Activated naive CD8-positive, alpha-beta T cell treated with anti-CD3 and anti-CD28 coated beads, Interleukin-2, amount 10 ng/mL, durations not matched to agents 7 days and 5 days (primary cell): ENCODE measurements around the gene NRG4. TPM values are rescaled to one million over a fixed set of nuclear protein-coding genes. Genes with fewer than 3 reads are reported as not detected.
"Not testable (repeated sequence)": the region's sequence is repeated elsewhere in the genome, so short reads cannot be mapped to it uniquely, and the experiment has no call there.

Experiments
- ATAC-seq: fragments of 150-1000 bp; cut with Tn5 transposase; one replicate; pipeline ENCODE4 v1.10.0; 2021; ENCODE audit warnings: low read depth, moderate library complexity
- POLR2A ChIA-PET: fragments of 350-600 bp; sonication (Branson Sonifier 250); formaldehyde crosslinking; loops from one replicate; lab custom pipeline; 2021; ENCODE audit warnings: antibody characterized with exemption; lab: Charles Lee
- DNase-seq: peaks from one replicate; pipeline ENCODE4 v3.0.0; 2021
- H3K27ac Mint-ChIP-seq: one replicate; pipeline ENCODE4 v1.8.0; 2022; ENCODE audit warnings: mild to moderate bottlenecking, mixed read lengths
- H3K27me3 Mint-ChIP-seq: one replicate; pipeline ENCODE4 v1.8.0; 2022; ENCODE audit warnings: mild to moderate bottlenecking, moderate library complexity, mixed read lengths
- H3K36me3 Mint-ChIP-seq: one replicate; pipeline ENCODE4 v1.8.0; 2021; ENCODE audit warnings: mild to moderate bottlenecking, mixed read lengths
- H3K4me1 Mint-ChIP-seq: one replicate; pipeline ENCODE4 v1.8.0; 2021; ENCODE audit warnings: mixed read lengths
- H3K4me3 Mint-ChIP-seq: one replicate; pipeline ENCODE4 v1.8.0; 2022; ENCODE audit warnings: mild to moderate bottlenecking, moderate library complexity, mixed read lengths
- H3K9me3 Mint-ChIP-seq: one replicate; pipeline ENCODE4 v1.8.0; 2021; ENCODE audit warnings: mixed read lengths
- total RNA-seq, 2 experiments: library from RNA; stranded (reverse); gene quantifications; one replicate each; pipeline ENCODE4 v1.2.3, GENCODE V29; 2021

Gene NRG4
- total RNA-seq, 2 experiments from 2014 or later: not detected

- H3K36me3 Mint-ChIP-seq: peaks cover 43% of the 10 kb centered on the region
- ATAC-seq (peak; percentile 84), DNase-seq (no peak)
- H3K4me1 Mint-ChIP-seq: peaks cover 35% of the 10 kb centered on the region
- POLR2A ChIA-PET: no interaction called here
- peak overlapping the region; percentile 20 for H3K4me3 Mint-ChIP-seq
- no peaks in the 10 kb centered on the region for H3K9me3 Mint-ChIP-seq
- peak overlapping the region; percentile 39 for H3K27ac Mint-ChIP-seq
- H3K27me3 Mint-ChIP-seq: no peaks in the 10 kb centered on the region
Measured at GRCh38 chr15:75929799-75930565, 82.2 kb downstream of the NRG4 start.

GRCh38 chr15:75928680-75929608 lies 83.3 kb downstream of the NRG4 start:
- POLR2A ChIA-PET: no interaction called here
- no peak for DNase-seq
- ATAC-seq: no peak
- Mint-ChIP-seq H3K4me1 (peaks cover 39% of the 10 kb centered on the region), H3K36me3 (peaks cover 42% of the 10 kb centered on the region), H3K9me3 (no peaks in the 10 kb centered on the region), H3K27me3 (no peaks in the 10 kb centered on the region), H3K4me3 (no peak overlapping the region), H3K27ac (peak overlapping the region; percentile 18)

- POLR2A ChIA-PET: no interaction called here
- Mint-ChIP-seq H3K9me3 (no peaks in the 10 kb centered on the region), H3K4me3 (no peak overlapping the region), H3K36me3 (peaks cover 40% of the 10 kb centered on the region), H3K27me3 (no peaks in the 10 kb centered on the region), H3K27ac (no peak overlapping the region), H3K4me1 (peaks cover 46% of the 10 kb centered on the region)
- ATAC-seq (no peak), DNase-seq (no peak)
Measured at GRCh38 chr15:75927601-75928000, 84.6 kb downstream of the NRG4 start.

- Mint-ChIP-seq H3K27ac (no peak overlapping the region), H3K4me1 (peaks cover 48% of the 10 kb centered on the region), H3K9me3 (no peaks in the 10 kb centered on the region), H3K27me3 (no peaks in the 10 kb centered on the region), H3K4me3 (no peak overlapping the region), H3K36me3 (peaks cover 43% of the 10 kb centered on the region)
- POLR2A ChIA-PET: no interaction called here
- ATAC-seq (no peak), DNase-seq (no peak)
Measured at GRCh38 chr15:75926931-75927330, 85.3 kb downstream of the NRG4 start.

GRCh38 chr15:75925440-75925839 lies 86.8 kb downstream of the NRG4 start:
- no peaks in the 10 kb centered on the region for H3K27me3 Mint-ChIP-seq
- H3K4me3 Mint-ChIP-seq: no peak overlapping the region
- peaks cover 44% of the 10 kb centered on the region for H3K4me1 Mint-ChIP-seq
- ATAC-seq (no peak), DNase-seq (no peak)
- H3K9me3 Mint-ChIP-seq: no peaks in the 10 kb centered on the region
- H3K27ac Mint-ChIP-seq: no peak overlapping the region
- H3K36me3 Mint-ChIP-seq: peaks cover 35% of the 10 kb centered on the region
- POLR2A ChIA-PET: no interaction called here

- peaks cover 38% of the 10 kb centered on the region for H3K4me1 Mint-ChIP-seq
- H3K27ac Mint-ChIP-seq: no peak overlapping the region
- DNase-seq: no peak
- peaks cover 36% of the 10 kb centered on the region for H3K36me3 Mint-ChIP-seq
- H3K4me3 Mint-ChIP-seq: no peak overlapping the region
- no peaks in the 10 kb centered on the region for H3K9me3 Mint-ChIP-seq
- POLR2A ChIA-PET: no interaction called here
- no peaks in the 10 kb centered on the region for H3K27me3 Mint-ChIP-seq
- no peak for ATAC-seq
Measured at GRCh38 chr15:75924576-75924975, 87.6 kb downstream of the NRG4 start.

- peak; percentile 70 for ATAC-seq
- POLR2A ChIA-PET: no interaction called here
- Mint-ChIP-seq H3K27ac (peak overlapping the region; percentile 19), H3K27me3 (no peaks in the 10 kb centered on the region), H3K36me3 (peaks cover 36% of the 10 kb centered on the region), H3K9me3 (no peaks in the 10 kb centered on the region), H3K4me1 (peaks cover 38% of the 10 kb centered on the region), H3K4me3 (no peak overlapping the region)
- DNase-seq: no peak
Measured at GRCh38 chr15:75923756-75924155, 88.5 kb downstream of the NRG4 start.

- no peak for DNase-seq
- peaks cover 26% of the 10 kb centered on the region for H3K4me1 Mint-ChIP-seq
- ATAC-seq: no peak
Measured at GRCh38 chr15:75921732-75922703, 90.2 kb downstream of the NRG4 start.

GRCh38 chr15:75920079-75920478 lies 92.1 kb downstream of the NRG4 start:
- Mint-ChIP-seq H3K27me3 (no peaks in the 10 kb centered on the region), H3K27ac (no peak overlapping the region), H3K36me3 (peaks cover 24% of the 10 kb centered on the region), H3K4me3 (no peak overlapping the region), H3K4me1 (peaks cover 16% of the 10 kb centered on the region), H3K9me3 (no peaks in the 10 kb centered on the region)
- no peak for ATAC-seq
- POLR2A ChIA-PET: no interaction called here
- DNase-seq: no peak

More at GRCh38 chr15:75921732-75922703, 90.2 kb downstream of the NRG4 start:
- no peak overlapping the region for H3K27ac Mint-ChIP-seq
- POLR2A ChIA-PET: interaction anchor here (0.5 kb wide), 1 partner anchor 516 kb away, joined by 3 read pairs; no protein-coding TSS in a partner anchor
- H3K9me3 Mint-ChIP-seq: no peaks in the 10 kb centered on the region
- H3K27me3 Mint-ChIP-seq: no peaks in the 10 kb centered on the region
- peaks cover 35% of the 10 kb centered on the region for H3K36me3 Mint-ChIP-seq
- no peak overlapping the region for H3K4me3 Mint-ChIP-seq

GRCh38 chr15:75918135-75918534 lies 94.1 kb downstream of the NRG4 start:
- peaks cover 27% of the 10 kb centered on the region for H3K36me3 Mint-ChIP-seq
- no peak overlapping the region for H3K27ac Mint-ChIP-seq

GRCh38 chr15:75916978-75917377 lies 95.2 kb downstream of the NRG4 start:
- no peak overlapping the region for H3K27ac Mint-ChIP-seq
- H3K4me1 Mint-ChIP-seq: peaks cover 3% of the 10 kb centered on the region
- no peak overlapping the region for H3K4me3 Mint-ChIP-seq
- no peaks in the 10 kb centered on the region for H3K9me3 Mint-ChIP-seq
- H3K36me3 Mint-ChIP-seq: peaks cover 33% of the 10 kb centered on the region
- DNase-seq (no peak), ATAC-seq (no peak)
- POLR2A ChIA-PET: no interaction called here
- no peaks in the 10 kb centered on the region for H3K27me3 Mint-ChIP-seq

More at GRCh38 chr15:75918135-75918534, 94.1 kb downstream of the NRG4 start:
- DNase-seq (no peak), ATAC-seq (no peak)
- Mint-ChIP-seq H3K4me1 (peaks cover 6% of the 10 kb centered on the region), H3K4me3 (no peak overlapping the region), H3K9me3 (no peaks in the 10 kb centered on the region), H3K27me3 (no peaks in the 10 kb centered on the region)
- POLR2A ChIA-PET: no interaction called here

- H3K9me3 Mint-ChIP-seq, ATAC-seq, DNase-seq, H3K4me3 Mint-ChIP-seq, H3K27me3 Mint-ChIP-seq, H3K27ac Mint-ChIP-seq, POLR2A ChIA-PET: not testable (repeated sequence)
- peaks cover 60% of the 10 kb centered on the region for H3K36me3 Mint-ChIP-seq
- H3K4me1 Mint-ChIP-seq: peaks cover 20% of the 10 kb centered on the region
Measured at GRCh38 chr15:75910355-75910754, 101.9 kb downstream of the NRG4 start.
